HepG2 (cell line): ENCODE data around the gene CADPS. TPM values are rescaled to one million over a fixed set of nuclear protein-coding genes. Genes with fewer than 3 reads are reported as not detected.

Experiments used
- CBFB ChIP-seq: sonication (generic); formaldehyde crosslinking; IDR thresholded peaks from 2 replicates; pipeline ENCODE4 v1.4.0; 2020; ENCODE audit warnings: missing genetic modification reagents
- HOXA7 ChIP-seq: sonication (generic); formaldehyde crosslinking; IDR thresholded peaks from 2 replicates; pipeline ENCODE4 v1.8.1; 2022; ENCODE audit warnings: mild to moderate bottlenecking, missing genetic modification reagents, moderate library complexity
- KLF16 ChIP-seq, 2 experiments: sonication (generic) in 1 of 2; formaldehyde crosslinking in 1 of 2; IDR thresholded peaks; 2 replicates each; pipeline versions ENCODE4 v1.6.1 to v1.8.0; 2016 to 2023; ENCODE audit warnings: missing genetic modification reagents in 2 of 2, missing compliant biosample characterization in 1 of 2
- MAFG ChIP-seq: sonication (generic); formaldehyde crosslinking; IDR thresholded peaks from 2 replicates; pipeline ENCODE4 v1.5.1; 2020; ENCODE audit warnings: mild to moderate bottlenecking, missing genetic modification reagents
- MEIS1 ChIP-seq: sonication (generic); formaldehyde crosslinking; IDR thresholded peaks from 2 replicates; pipeline ENCODE4 v1.9.0; 2021; ENCODE audit warnings: mild to moderate bottlenecking, missing genetic modification reagents, moderate library complexity, borderline replicate concordance
- MIER3 ChIP-seq: IDR thresholded peaks from 2 replicates; pipeline ENCODE4 v1.6.1; 2016; ENCODE audit warnings: missing compliant biosample characterization, borderline replicate concordance
- PLRG1 ChIP-seq: fragments of 450-650 bp; conservative IDR thresholded peaks from 2 replicates; pipeline ENCODE4 v1.6.1; 2016
- REPIN1 ChIP-seq: sonication (generic); formaldehyde crosslinking; IDR thresholded peaks from 2 replicates; pipeline ENCODE4 v1.8.0; 2022; ENCODE audit warnings: missing genetic modification reagents, low read depth, mild to moderate bottlenecking, borderline replicate concordance
- SOX6 ChIP-seq, 2 experiments: fragments of 450-650 bp in 1 of 2; sonication (generic) in 1 of 2; formaldehyde crosslinking in 1 of 2; IDR thresholded peaks; 2 replicates each; pipeline versions ENCODE4 v1.4.0 to v1.6.1; 2017 to 2020; ENCODE audit warnings: antibody characterized with exemption in 1 of 2, mild to moderate bottlenecking in 1 of 2, missing genetic modification reagents in 1 of 2
- SSRP1 ChIP-seq: IDR thresholded peaks from 2 replicates; pipeline ENCODE4 v1.6.1; 2016; ENCODE audit warnings: control low read depth
- XRCC5 ChIP-seq: fragments of 200-400 bp; formaldehyde crosslinking; optimal IDR thresholded peaks from 2 replicates; pipeline ENCODE3; 2017; ENCODE audit warnings: mild to moderate bottlenecking, low read length
- ZFP90 ChIP-seq: sonication (generic); formaldehyde crosslinking; IDR thresholded peaks from 2 replicates; pipeline ENCODE4 v1.8.0; 2022; ENCODE audit warnings: missing genetic modification reagents, mild to moderate bottlenecking, inconsistent platforms, borderline replicate concordance
- ZNF143 ChIP-seq: sonication (generic); formaldehyde crosslinking; IDR thresholded peaks from 2 replicates; pipeline ENCODE4 v1.4.0; 2020; ENCODE audit warnings: missing genetic modification reagents
- ZNF484 ChIP-seq: sonication (generic); formaldehyde crosslinking; IDR thresholded peaks from 2 replicates; pipeline ENCODE4 v1.5.1; 2020; ENCODE audit warnings: mild to moderate bottlenecking, low read depth, missing genetic modification reagents, borderline replicate concordance
- ZNF577 ChIP-seq: sonication (generic); formaldehyde crosslinking; IDR thresholded peaks from 2 replicates; pipeline ENCODE4 v1.4.0; 2020; ENCODE audit warnings: mild to moderate bottlenecking, low read depth, missing genetic modification reagents, borderline replicate concordance
- ZNF614 ChIP-seq: IDR thresholded peaks from 2 replicates; pipeline ENCODE4 v1.6.1; 2018; ENCODE audit warnings: missing biosample characterization, missing genetic modification reagents, inconsistent platforms, borderline replicate concordance
- ZSCAN5A ChIP-seq: sonication (generic); formaldehyde crosslinking; IDR thresholded peaks from 2 replicates; pipeline ENCODE4 v1.8.0; 2022; ENCODE audit warnings: mild to moderate bottlenecking, missing genetic modification reagents, borderline replicate concordance
- ZSCAN9 ChIP-seq: IDR thresholded peaks from 2 replicates; pipeline ENCODE4 v1.6.1; 2016; ENCODE audit warnings: borderline replicate concordance
- polyA plus RNA-seq, 8 experiments: library from polyadenylated mRNA; depleted of rRNA in 3 of 8; stranded (reverse) in 7 of 8; unstranded in 1 of 8; fragments of >200 nt; fragmentation: Illumina TruSeq in 4 of 8; extraction: Trizol in 4 of 8; gene quantifications; 2 replicates each; pipeline versions ENCODE4 v1.2.1 to v1.2.3, GENCODE V29; 2011 to 2016; ENCODE audit warnings: low read depth in 4 of 8, missing spikeins in 1 of 8, mixed read lengths in 1 of 8; ENCODE audit not compliant: insufficient read depth in 1 of 8
- total RNA-seq, 5 experiments: library from RNA; depleted of rRNA; stranded (reverse); fragments of >200 nt; fragmentation: Illumina TruSeq; extraction: Trizol; gene quantifications; 2 replicates each; pipeline ENCODE4 v1.2.3, GENCODE V29; 2016; ENCODE audit warnings: low read depth in 1 of 5
- TF ChIP-seq, protein P1 (sequence below): IDR thresholded peaks from 2 replicates; pipeline ENCODE4 v1.6.1; 2016; ENCODE audit warnings: missing genetic modification reagents, missing compliant biosample characterization
- TF ChIP-seq, protein P2 (sequence below), 2 experiments: sonication (generic) in 1 of 2; formaldehyde crosslinking in 1 of 2; IDR thresholded peaks; 2 replicates each; pipeline versions ENCODE4 v1.6.1 to v1.9.0; 2014 to 2022; ENCODE audit warnings: antibody characterized with exemption in 1 of 2, borderline replicate concordance in 1 of 2, inconsistent platforms in 1 of 2, low read depth in 1 of 2, missing genetic modification reagents in 1 of 2

Gene CADPS
- total and polyA plus RNA-seq, 2 of the 13 experiments (the other 11 are each of a cell fraction or from before 2014, with no cell fraction given) = not detected

- TF ChIP-seq ZNF614 (CRISPR knock-in tag) (peak; percentile 95), REPIN1 (CRISPR knock-in tag) (peak; percentile 47; the same call in 1 of the 2 replicates), ZSCAN9 (CRISPR knock-in tag) (peak; percentile 97), MEIS1 (CRISPR knock-in tag) (no peak), SOX6 (IDR thresholded peaks at IDR 0.05) (no peak), SOX6 (CRISPR knock-in tag; IDR thresholded peaks at IDR 0.05) (peak; percentile 91), KLF16 (CRISPR knock-in tag; IDR thresholded peaks at IDR 0.05) (peak in 1 of 2 experiments; percentile 81; a peak in 2 of 4 replicates), HOXA7 (CRISPR knock-in tag) (no peak), ZFP90 (no peak), ZNF577 (CRISPR knock-in tag) (no peak), SSRP1 (0 out of 2 replicates have a peak, but pooled peaks have one; percentile 21), MAFG (CRISPR knock-in tag) (no peak), PLRG1 (no peak), ZNF143 (no peak), CBFB (CRISPR knock-in tag) (no peak; the same call in 1 of the 2 replicates), XRCC5 (no peak), MIER3 (CRISPR knock-in tag) (peak; percentile 86; the same call in 1 of the 2 replicates), ZNF484 (no peak), ZSCAN5A (no peak; the same call in 1 of the 2 replicates)
- TF ChIP-seq, protein P1, sequence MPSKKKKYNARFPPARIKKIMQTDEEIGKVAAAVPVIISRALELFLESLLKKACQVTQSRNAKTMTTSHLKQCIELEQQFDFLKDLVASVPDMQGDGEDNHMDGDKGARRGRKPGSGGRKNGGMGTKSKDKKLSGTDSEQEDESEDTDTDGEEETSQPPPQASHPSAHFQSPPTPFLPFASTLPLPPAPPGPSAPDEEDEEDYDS (CRISPR knock-in tag) = peak; percentile 58
- TF ChIP-seq, protein P2, sequence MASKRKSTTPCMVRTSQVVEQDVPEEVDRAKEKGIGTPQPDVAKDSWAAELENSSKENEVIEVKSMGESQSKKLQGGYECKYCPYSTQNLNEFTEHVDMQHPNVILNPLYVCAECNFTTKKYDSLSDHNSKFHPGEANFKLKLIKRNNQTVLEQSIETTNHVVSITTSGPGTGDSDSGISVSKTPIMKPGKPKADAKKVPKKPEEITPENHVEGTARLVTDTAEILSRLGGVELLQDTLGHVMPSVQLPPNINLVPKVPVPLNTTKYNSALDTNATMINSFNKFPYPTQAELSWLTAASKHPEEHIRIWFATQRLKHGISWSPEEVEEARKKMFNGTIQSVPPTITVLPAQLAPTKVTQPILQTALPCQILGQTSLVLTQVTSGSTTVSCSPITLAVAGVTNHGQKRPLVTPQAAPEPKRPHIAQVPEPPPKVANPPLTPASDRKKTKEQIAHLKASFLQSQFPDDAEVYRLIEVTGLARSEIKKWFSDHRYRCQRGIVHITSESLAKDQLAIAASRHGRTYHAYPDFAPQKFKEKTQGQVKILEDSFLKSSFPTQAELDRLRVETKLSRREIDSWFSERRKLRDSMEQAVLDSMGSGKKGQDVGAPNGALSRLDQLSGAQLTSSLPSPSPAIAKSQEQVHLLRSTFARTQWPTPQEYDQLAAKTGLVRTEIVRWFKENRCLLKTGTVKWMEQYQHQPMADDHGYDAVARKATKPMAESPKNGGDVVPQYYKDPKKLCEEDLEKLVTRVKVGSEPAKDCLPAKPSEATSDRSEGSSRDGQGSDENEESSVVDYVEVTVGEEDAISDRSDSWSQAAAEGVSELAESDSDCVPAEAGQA (IDR thresholded peaks at IDR 0.05; ENCODE audit: low read depth) = no peak
- TF ChIP-seq, protein P2 (CRISPR knock-in tag; IDR thresholded peaks at IDR 0.05; ENCODE audit: borderline replicate concordance) = no peak
Observed at GRCh38 chr3:62732183-62732904, 142.9 kb downstream of the CADPS start (continued).
